Uterus (tissue), 4 donors: ENCODE results near the gene PCDHB1. TPM values are rescaled to one million over a fixed set of nuclear protein-coding genes. Genes with fewer than 3 reads are reported as not detected.
A peak's percentile ranks its signal among the peaks of the same experiment; 100 is the strongest.
"Not testable (repeated sequence)": the region's sequence is repeated elsewhere in the genome, so short reads cannot be mapped to it uniquely, and the experiment has no call there.

Experiments
- DNase-seq, 2 donors: peaks; one replicate each; pipeline ENCODE4 v3.0.0-alpha.2; 2019 to 2020
- H3K27ac ChIP-seq, 2 donors: fragments of 200-600 bp; sonication (generic); 1 replicate in 1 of 2; 2 replicates in 1 of 2; pipeline ENCODE4 v1.5.1; 2016 to 2018
- H3K27me3 ChIP-seq, 2 donors: fragments of 200-600 bp; sonication (generic); one replicate each; pipeline ENCODE4 v1.5.1; 2018 to 2019; ENCODE audit warnings: control low read depth in 1 of 2
- H3K36me3 ChIP-seq, 2 donors: fragments of 200-600 bp; sonication (generic); one replicate each; pipeline ENCODE4 v1.5.1; 2019; ENCODE audit warnings: control low read depth in 1 of 2
- H3K4me1 ChIP-seq, 2 donors: fragments of 200-600 bp; sonication (generic); one replicate each; pipeline ENCODE4 v1.5.1; 2018 to 2019; ENCODE audit warnings: control low read depth in 1 of 2
- H3K4me3 ChIP-seq, 2 donors: fragments of 200-600 bp; sonication (generic); 1 replicate in 1 of 2; 2 replicates in 1 of 2; pipeline ENCODE4 v1.5.1; 2018 to 2019; ENCODE audit warnings: mild to moderate bottlenecking in 1 of 2
- H3K9me3 ChIP-seq, 2 donors: fragments of 200-600 bp; sonication (generic); one replicate each; pipeline ENCODE4 v1.5.1; 2019; ENCODE audit warnings: control low read depth in 1 of 2
- POLR2A ChIP-seq, 2 donors: fragments of 450-650 bp; IDR thresholded peaks; one replicate each; pipeline ENCODE4 v1.6.1; 2016; ENCODE audit warnings: antibody characterized with exemption in 2 of 2, mild to moderate bottlenecking in 1 of 2, moderate library complexity in 1 of 2
- intact Hi-C: fragments of 100-400 bp; cut with DNase I; formaldehyde crosslinking; loops from one replicate; pipeline ENCODE4 v1.15.1; 2023; ENCODE audit warnings: low total_unique reads
- total RNA-seq, 4 donors: library from RNA; depleted of rRNA in 3 of 4; stranded (reverse); fragments of >200 nt in 3 of 4; gene quantifications; one replicate each; pipeline versions ENCODE4 v1.1.0 to v1.2.4, GENCODE V29; 2014 to 2023
- TF ChIP-seq, protein P1 (sequence below), 4 experiments: fragments of 200-600 bp in 2 of 4; fragments of 450-650 bp in 2 of 4; sonication (generic) in 2 of 4; IDR thresholded peaks; one replicate each; pipeline ENCODE4 v1.5.1; 2016 to 2019; ENCODE audit warnings: antibody characterized with exemption in 4 of 4, mild to moderate bottlenecking in 2 of 4, moderate library complexity in 1 of 4
- donor health status: DM: yes; HTN: yes; CAD: no.

The PCDHB1 gene
- total RNA-seq, 4 donors from 2014 or later, result 0.28 TPM; not detected in 3

DNA sequence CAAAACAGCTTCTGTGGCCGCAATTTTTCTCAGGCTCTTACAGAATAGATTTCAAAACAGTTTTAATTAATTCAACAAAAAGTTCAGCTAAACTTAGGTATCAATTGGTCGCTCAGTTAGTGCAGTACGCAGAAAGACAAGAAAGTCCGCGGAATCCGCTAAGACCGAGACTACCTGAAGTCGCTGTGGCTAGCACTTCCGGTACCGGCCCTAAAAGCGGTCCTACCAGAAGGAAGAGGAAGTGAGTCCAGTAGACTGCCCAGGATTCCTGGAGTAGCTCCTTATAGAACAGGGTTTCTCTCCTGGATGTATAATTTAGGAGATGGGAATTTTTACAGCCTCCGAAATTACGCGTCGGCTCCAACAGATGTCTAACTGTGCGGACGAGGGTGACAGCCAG is 26.7 kb downstream of the PCDHB1 start:
- intact Hi-C loops, result no loop called here
- H3K27ac ChIP-seq, result no peak overlapping the region
- H3K4me3 ChIP-seq, result no peak overlapping the region
- DNase-seq, result no peak
- no peaks in the 10 kb centered on the region for H3K4me1 ChIP-seq
- TF ChIP-seq POLR2A (IDR thresholded peaks at IDR 0.05), result no peak
- TF ChIP-seq, protein P1, sequence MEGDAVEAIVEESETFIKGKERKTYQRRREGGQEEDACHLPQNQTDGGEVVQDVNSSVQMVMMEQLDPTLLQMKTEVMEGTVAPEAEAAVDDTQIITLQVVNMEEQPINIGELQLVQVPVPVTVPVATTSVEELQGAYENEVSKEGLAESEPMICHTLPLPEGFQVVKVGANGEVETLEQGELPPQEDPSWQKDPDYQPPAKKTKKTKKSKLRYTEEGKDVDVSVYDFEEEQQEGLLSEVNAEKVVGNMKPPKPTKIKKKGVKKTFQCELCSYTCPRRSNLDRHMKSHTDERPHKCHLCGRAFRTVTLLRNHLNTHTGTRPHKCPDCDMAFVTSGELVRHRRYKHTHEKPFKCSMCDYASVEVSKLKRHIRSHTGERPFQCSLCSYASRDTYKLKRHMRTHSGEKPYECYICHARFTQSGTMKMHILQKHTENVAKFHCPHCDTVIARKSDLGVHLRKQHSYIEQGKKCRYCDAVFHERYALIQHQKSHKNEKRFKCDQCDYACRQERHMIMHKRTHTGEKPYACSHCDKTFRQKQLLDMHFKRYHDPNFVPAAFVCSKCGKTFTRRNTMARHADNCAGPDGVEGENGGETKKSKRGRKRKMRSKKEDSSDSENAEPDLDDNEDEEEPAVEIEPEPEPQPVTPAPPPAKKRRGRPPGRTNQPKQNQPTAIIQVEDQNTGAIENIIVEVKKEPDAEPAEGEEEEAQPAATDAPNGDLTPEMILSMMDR (IDR thresholded peaks at IDR 0.05), result no peak
- peaks cover 0 to 3% of the 10 kb centered on the region in 2 donors for H3K9me3 ChIP-seq
- no peaks in the 10 kb centered on the region for H3K36me3 ChIP-seq
- peaks cover 0 to 14% of the 10 kb centered on the region in 2 donors for H3K27me3 ChIP-seq

DNA sequence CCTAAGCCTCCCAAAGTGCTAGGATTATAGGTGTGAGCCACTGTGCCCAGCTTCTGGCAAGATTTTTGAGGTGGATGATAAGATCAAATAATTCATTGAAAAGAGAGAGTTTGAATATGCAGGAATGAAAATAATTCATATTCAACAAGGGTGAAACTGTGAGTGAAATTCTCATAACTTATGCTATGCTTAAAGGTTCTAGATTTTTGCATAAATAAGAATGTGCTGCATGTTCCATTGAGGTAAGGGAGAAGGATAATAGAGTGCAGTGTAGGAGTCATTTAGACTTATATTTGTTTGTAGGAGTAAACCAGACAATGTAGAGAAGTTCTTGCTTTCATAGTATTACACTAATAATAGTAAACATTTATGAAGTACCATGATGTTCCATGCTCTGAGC is 31.1 kb downstream of the PCDHB1 start:
- Histone ChIP-seq H3K4me3 (no peak overlapping the region), H3K4me1 (no peaks in the 10 kb centered on the region), H3K27me3 (peaks cover 0 to 7% of the 10 kb centered on the region in 2 donors), H3K27ac (no peak overlapping the region), H3K36me3 (no peaks in the 10 kb centered on the region), H3K9me3 (peaks cover 0 to 10% of the 10 kb centered on the region in 2 donors)
- intact Hi-C loops, result no loop called here
- DNase-seq, result no peak
- TF ChIP-seq, protein P1 (IDR thresholded peaks at IDR 0.05), result no peak
- no peak for TF ChIP-seq POLR2A (IDR thresholded peaks at IDR 0.05)

DNA sequence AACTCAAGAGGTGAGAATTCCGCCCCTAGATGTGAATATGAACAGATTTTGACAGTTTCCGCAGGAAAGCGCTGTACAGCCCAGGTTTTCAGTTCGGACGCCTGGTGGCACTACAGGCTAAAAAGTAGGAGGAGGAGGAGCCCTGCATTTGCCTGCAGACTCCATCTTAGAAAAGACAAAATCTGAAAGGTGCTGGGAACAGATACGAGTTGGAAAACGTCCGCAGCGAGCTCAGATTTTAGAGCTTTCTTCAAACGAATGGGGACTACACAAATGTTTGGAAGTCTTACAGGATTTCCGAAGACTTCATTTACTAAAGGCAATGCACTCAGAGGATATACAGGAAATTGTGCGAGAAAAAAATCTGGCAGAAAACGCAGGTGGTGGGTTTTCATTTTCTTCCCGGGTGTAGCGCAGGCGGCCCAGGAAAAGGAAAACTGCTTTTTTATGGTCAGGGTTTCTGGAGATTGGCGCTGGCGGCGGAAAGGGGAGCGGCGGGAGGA is 33.4 kb downstream of the PCDHB1 start:
- Histone ChIP-seq H3K9me3 (peaks cover 0 to 8% of the 10 kb centered on the region in 2 donors), H3K27me3 (no peaks in the 10 kb centered on the region), H3K4me1 (no peaks in the 10 kb centered on the region), H3K36me3 (no peaks in the 10 kb centered on the region), H3K4me3 (peak overlapping the region; percentile 22 to 38), H3K27ac (peak overlapping the region; percentile 66 to 73)
- DNase-seq, result peak; percentile 39 to 56
- TF ChIP-seq POLR2A (IDR thresholded peaks at IDR 0.05), result no peak
- TF ChIP-seq, protein P1 (IDR thresholded peaks at IDR 0.05), result peak; percentile 46 to 53 (median 48)
- intact Hi-C loops, result no loop called here

DNA sequence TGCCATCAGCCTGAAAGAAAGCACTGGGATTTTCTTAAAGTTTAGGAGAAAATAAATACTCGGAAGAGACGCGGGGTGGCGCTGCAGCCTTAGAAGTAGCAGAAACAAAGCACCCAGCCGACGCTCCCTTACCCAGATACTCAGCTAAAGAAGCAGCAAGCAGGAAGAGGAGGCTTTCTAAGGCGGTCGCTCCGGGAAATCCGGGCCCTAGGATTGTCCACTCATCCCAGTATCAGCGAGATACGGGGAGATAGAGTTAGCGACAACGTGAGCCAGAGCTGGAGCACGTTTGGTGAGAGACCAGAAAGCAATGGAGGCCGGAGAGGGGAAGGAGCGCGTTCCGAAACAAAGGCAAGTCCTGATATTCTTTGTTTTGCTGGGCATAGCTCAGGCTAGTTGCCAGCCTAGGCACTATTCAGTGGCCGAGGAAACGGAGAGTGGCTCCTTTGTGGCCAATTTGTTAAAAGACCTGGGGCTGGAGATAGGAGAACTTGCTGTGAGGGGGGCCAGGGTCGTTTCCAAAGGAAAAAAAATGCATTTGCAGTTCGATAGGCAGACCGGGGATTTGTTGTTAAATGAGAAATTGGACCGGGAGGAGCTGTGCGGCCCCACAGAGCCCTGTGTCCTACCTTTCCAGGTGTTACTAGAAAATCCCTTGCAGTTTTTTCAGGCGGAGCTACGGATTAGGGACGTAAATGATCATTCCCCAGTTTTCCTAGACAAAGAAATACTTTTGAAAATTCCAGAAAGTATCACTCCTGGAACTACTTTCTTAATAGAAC is 43.5 kb downstream of the PCDHB1 start, which contains the start of gene PCDHB2:
Gene PCDHB2, plus strand, starts transcription at position 135 of the 782 bp plus-strand sequence. Its CDS starts 176 bp downstream, at position 311.
- TF ChIP-seq, protein P1 (IDR thresholded peaks at IDR 0.05), result peak in 1 of 4 experiments; percentile 9
- no peak for TF ChIP-seq POLR2A (IDR thresholded peaks at IDR 0.05)
- intact Hi-C loops, result no loop called here

DNA sequence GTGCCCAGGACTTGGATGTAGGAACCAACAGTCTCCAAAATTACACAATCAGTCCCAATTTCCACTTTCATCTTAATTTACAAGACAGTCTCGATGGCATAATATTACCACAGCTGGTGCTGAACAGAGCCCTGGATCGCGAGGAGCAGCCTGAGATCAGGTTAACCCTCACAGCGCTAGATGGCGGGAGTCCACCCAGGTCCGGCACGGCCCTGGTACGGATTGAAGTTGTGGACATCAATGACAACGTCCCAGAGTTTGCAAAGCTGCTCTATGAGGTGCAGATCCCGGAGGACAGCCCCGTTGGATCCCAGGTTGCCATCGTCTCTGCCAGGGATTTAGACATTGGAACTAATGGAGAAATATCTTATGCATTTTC is 44.1 kb downstream of the PCDHB1 start:
- H3K27ac ChIP-seq, result no peak overlapping the region
- H3K27me3 ChIP-seq, result no peaks in the 10 kb centered on the region
- no peak overlapping the region for H3K4me3 ChIP-seq
- DNase-seq, result no peak
- intact Hi-C loops, result no loop called here
- no peaks in the 10 kb centered on the region for H3K4me1 ChIP-seq
- H3K36me3 ChIP-seq, result no peaks in the 10 kb centered on the region
- TF ChIP-seq, protein P1 (IDR thresholded peaks at IDR 0.05), result no peak
- TF ChIP-seq POLR2A (IDR thresholded peaks at IDR 0.05), result no peak
- H3K9me3 ChIP-seq, result peaks cover 0 to 35% of the 10 kb centered on the region in 2 donors

More for the DNA sequence above, 43.5 kb downstream of the PCDHB1 start, which contains the start of gene PCDHB2:
- no peak for DNase-seq
- peaks cover 0 to 31% of the 10 kb centered on the region in 2 donors for H3K9me3 ChIP-seq
- no peaks in the 10 kb centered on the region for H3K27me3 ChIP-seq
- H3K4me3 ChIP-seq, result peak within 1 kb of the TSS in 1 of 2 donors; percentile 14
- H3K27ac ChIP-seq, result no peak within 1 kb of the TSS
- no peaks in the 10 kb centered on the region for H3K36me3 ChIP-seq
- no peaks in the 10 kb centered on the region for H3K4me1 ChIP-seq

DNA sequence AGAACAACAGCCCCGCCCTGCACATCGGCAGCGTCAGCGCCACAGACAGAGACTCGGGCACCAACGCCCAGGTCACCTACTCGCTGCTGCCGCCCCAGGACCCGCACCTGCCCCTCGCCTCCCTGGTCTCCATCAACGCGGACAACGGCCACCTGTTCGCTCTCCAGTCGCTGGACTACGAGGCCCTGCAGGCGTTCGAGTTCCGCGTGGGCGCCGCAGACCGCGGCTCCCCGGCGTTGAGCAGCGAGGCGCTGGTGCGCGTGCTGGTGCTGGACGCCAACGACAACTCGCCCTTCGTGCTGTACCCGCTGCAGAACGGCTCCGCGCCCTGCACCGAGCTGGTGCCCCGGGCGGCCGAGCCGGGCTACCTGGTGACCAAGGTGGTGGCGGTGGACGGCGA is 45.0 kb downstream of the PCDHB1 start:
- intact Hi-C loops, result not testable (repeated sequence)

DNA sequence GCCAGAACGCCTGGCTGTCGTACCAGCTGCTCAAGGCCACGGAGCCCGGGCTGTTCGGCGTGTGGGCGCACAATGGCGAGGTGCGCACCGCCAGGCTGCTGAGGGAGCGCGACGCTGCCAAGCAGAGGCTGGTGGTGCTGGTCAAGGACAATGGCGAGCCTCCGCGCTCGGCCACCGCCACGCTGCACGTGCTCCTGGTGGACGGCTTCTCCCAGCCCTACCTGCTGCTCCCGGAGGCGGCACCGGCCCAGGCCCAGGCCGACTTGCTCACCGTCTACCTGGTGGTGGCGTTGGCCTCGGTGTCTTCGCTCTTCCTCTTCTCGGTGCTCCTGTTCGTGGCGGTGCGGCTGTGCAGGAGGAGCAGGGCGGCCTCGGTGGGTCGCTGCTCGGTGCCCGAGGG is 45.4 kb downstream of the PCDHB1 start:
- H3K4me3 ChIP-seq, H3K4me1 ChIP-seq, DNase-seq, H3K27me3 ChIP-seq, intact Hi-C loops, H3K27ac ChIP-seq, H3K36me3 ChIP-seq: not testable (repeated sequence)
- H3K9me3 ChIP-seq, result peaks cover 0 to 44% of the 10 kb centered on the region in 2 donors

More for the DNA sequence above, 45.0 kb downstream of the PCDHB1 start:
- not testable (repeated sequence) for H3K27me3 ChIP-seq, H3K27ac ChIP-seq, H3K36me3 ChIP-seq, H3K4me1 ChIP-seq, H3K4me3 ChIP-seq, DNase-seq
- peaks cover 0 to 40% of the 10 kb centered on the region in 2 donors for H3K9me3 ChIP-seq
